SU-DHL-6 (cell line): Measurements from ENCODE around the gene CTSZ.

Experiments used
- EZH2phosphoT487 ChIP-seq: fragments of 200-600 bp; sonication (generic), shearing (Covaris generic); conservative IDR thresholded peaks from 2 replicates; pipeline ENCODE4 v1.6.1; 2018; ENCODE audit warnings: mild to moderate bottlenecking, antibody characterized with exemption, low read length, moderate library complexity, mixed read lengths
- TF ChIP-seq, protein P1 (sequence below): fragments of 200-600 bp; sonication (generic); IDR thresholded peaks from one replicate; pipeline ENCODE4 v1.5.1; 2017; ENCODE audit warnings: antibody characterized with exemption, mild to moderate bottlenecking, low read length, moderate library complexity; ENCODE audit not compliant: insufficient read depth, poor library complexity, severe bottlenecking

DNA sequence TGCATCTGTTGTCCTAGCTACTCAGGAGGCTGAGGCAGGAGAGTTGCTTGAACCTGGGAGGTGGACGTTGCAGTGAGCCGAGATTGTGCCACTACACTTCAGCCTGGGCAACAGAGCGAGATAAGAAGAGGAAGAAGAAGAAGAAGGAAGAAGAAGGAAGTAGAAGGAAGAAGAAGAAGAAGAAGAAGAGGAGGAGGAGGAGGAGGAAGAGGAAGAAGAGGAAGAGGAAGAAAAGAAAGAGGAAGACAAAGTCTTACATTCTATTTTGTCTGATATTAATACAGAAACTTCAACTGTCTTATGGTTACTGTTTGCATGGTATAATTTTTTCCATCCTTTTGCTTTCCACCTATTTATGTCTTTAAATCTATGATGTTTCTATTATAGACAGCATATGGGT, 33.2 kb downstream of the CTSZ start:
- TF ChIP-seq, protein P1, sequence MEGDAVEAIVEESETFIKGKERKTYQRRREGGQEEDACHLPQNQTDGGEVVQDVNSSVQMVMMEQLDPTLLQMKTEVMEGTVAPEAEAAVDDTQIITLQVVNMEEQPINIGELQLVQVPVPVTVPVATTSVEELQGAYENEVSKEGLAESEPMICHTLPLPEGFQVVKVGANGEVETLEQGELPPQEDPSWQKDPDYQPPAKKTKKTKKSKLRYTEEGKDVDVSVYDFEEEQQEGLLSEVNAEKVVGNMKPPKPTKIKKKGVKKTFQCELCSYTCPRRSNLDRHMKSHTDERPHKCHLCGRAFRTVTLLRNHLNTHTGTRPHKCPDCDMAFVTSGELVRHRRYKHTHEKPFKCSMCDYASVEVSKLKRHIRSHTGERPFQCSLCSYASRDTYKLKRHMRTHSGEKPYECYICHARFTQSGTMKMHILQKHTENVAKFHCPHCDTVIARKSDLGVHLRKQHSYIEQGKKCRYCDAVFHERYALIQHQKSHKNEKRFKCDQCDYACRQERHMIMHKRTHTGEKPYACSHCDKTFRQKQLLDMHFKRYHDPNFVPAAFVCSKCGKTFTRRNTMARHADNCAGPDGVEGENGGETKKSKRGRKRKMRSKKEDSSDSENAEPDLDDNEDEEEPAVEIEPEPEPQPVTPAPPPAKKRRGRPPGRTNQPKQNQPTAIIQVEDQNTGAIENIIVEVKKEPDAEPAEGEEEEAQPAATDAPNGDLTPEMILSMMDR: no peak
- TF ChIP-seq EZH2phosphoT487: no peak
